Psoas muscle (tissue), 8 donors: Measurements from ENCODE around the gene CTDSP1. TPM values are rescaled to one million over a fixed set of nuclear protein-coding genes. Genes with fewer than 3 reads are reported as not detected.
A peak's percentile ranks its signal among the peaks of the same experiment; 100 is the strongest.

Experiments
- ATAC-seq, 4 donors: fragments of 200-7000 bp; cut with Tn5 transposase; one replicate each; pipeline ENCODE4 v1.9.1; 2020; ENCODE audit warnings: moderate library complexity in 3 of 4, mild to moderate bottlenecking in 2 of 4
- DNase-seq, 2 donors: peaks; one replicate each; pipeline ENCODE4 v3.0.0-alpha.2; 2020
- H3K27ac ChIP-seq: fragments of 200-600 bp; one replicate; pipeline ENCODE4 v1.8.0; 2022
- H3K27me3 ChIP-seq, 3 donors: fragments of 200-600 bp in 1 of 3; one replicate each; pipeline versions ENCODE4 v1.6.1 to v1.8.0; 2013 to 2022; ENCODE audit warnings: low read length in 2 of 3, mild to moderate bottlenecking in 2 of 3, moderate library complexity in 1 of 3; ENCODE audit not compliant: insufficient read depth in 3 of 3
- H3K36me3 ChIP-seq, 2 donors: fragments of 200-600 bp in 1 of 2; one replicate each; pipeline versions ENCODE4 v1.6.1 to v1.8.0; 2013 to 2022; ENCODE audit warnings: low read depth in 1 of 2, mild to moderate bottlenecking in 1 of 2, moderate library complexity in 1 of 2; ENCODE audit not compliant: insufficient read depth in 1 of 2
- H3K4me1 ChIP-seq: fragments of 200-600 bp; one replicate; pipeline ENCODE4 v1.8.0; 2022
- H3K4me3 ChIP-seq: fragments of 200-600 bp; one replicate; pipeline ENCODE4 v1.8.0; 2022; ENCODE audit warnings: mild to moderate bottlenecking
- H3K9me3 ChIP-seq: fragments of 200-600 bp; one replicate; pipeline ENCODE4 v1.8.0; 2022
- WGBS, 3 donors: extraction: QIAGEN DNeasy Blood & Tissue Kit; methylation state at CpG; one replicate each; pipeline versions ENCODE4 v1.1.6 to v1.1.7; 2013; 5-methylcytosine and 5-hydroxymethylcytosine counted together
- intact Hi-C, 2 donors: fragments of 100-400 bp; cut with DNase I; formaldehyde crosslinking; loops; one replicate each; pipeline versions ENCODE4 v1.11.0 to v1.14.2; 2022
- polyA plus RNA-seq, 3 donors: library from polyadenylated mRNA; stranded (reverse); fragments of 200-250 nt; gene quantifications; one replicate each; pipeline ENCODE4 v1.2.3, GENCODE V29; 2013
- total RNA-seq, 4 donors: library from RNA; stranded (reverse); fragmentation: NEBNext Ultra II Directional in 2 of 4; extraction: Animal tissue kit (Norgen Biotek cat#: 25700) in 2 of 4; gene quantifications; one replicate each; pipeline versions ENCODE4 v1.2.1 to v1.2.4, GENCODE V29; 2021 to 2023
- TF ChIP-seq, protein P1 (sequence below): fragments of 200-600 bp; IDR thresholded peaks from one replicate; pipeline ENCODE4 v1.8.0; 2022; ENCODE audit warnings: antibody characterized with exemption
- donor health status: healthy with polysubstance abuse.
- donor health status: DM: no; HTN: no; CAD: no; lungs with moderate emphysema.
- donor health status: Bipolar disorder and iron deficiency.
- donor health status: healthy.
- donor health status: DM: yes; HTN: yes; CAD: no.
- donor health status: DM: no; HTN: no; CAD: no.
- donor health status: DM: no; HTN: no; CAD: no.
- donor health status: DM: yes; HTN: yes; CAD: no.

Gene CTDSP1
- total and polyA plus RNA-seq, 7 donors, result 55.6 to 73.0 (median 61.9) TPM

DNA sequence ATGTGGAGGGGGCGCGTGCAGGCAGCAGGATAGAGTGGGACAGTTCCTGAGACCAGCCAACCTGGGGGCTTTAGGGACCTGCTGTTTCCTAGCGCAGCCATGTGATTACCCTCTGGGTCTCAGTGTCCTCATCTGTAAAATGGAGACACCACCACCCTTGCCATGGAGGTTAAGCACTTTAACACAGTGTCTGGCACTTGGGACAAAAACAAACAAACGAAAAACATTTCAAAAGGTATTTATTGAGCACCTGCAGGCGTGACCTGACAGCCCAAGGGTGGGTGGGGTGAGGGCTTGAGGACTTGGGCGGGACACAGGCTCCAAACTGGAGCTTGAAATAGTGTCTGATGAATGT, 4.6 kb upstream of the CTDSP1 start:
- TF ChIP-seq, protein P1, sequence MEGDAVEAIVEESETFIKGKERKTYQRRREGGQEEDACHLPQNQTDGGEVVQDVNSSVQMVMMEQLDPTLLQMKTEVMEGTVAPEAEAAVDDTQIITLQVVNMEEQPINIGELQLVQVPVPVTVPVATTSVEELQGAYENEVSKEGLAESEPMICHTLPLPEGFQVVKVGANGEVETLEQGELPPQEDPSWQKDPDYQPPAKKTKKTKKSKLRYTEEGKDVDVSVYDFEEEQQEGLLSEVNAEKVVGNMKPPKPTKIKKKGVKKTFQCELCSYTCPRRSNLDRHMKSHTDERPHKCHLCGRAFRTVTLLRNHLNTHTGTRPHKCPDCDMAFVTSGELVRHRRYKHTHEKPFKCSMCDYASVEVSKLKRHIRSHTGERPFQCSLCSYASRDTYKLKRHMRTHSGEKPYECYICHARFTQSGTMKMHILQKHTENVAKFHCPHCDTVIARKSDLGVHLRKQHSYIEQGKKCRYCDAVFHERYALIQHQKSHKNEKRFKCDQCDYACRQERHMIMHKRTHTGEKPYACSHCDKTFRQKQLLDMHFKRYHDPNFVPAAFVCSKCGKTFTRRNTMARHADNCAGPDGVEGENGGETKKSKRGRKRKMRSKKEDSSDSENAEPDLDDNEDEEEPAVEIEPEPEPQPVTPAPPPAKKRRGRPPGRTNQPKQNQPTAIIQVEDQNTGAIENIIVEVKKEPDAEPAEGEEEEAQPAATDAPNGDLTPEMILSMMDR, result no peak
- H3K9me3 ChIP-seq, result no peaks in the 10 kb centered on the region
- peak overlapping the region; percentile 91 for H3K4me3 ChIP-seq
- no peaks in the 10 kb centered on the region for H3K36me3 ChIP-seq
- no peak for ATAC-seq
- no peak overlapping the region for H3K27ac ChIP-seq
- 77 to 90% (median 81%) methylated on average over 6 of the region's 6 CpGs for WGBS, 3 donors
- no peak for DNase-seq
- no peaks in the 10 kb centered on the region for H3K27me3 ChIP-seq
- peaks cover 11% of the 10 kb centered on the region for H3K4me1 ChIP-seq
- intact Hi-C loops, result loop anchor here (5.0 to 10.0 kb wide), 3 partner anchors 103 to 780 kb away; partner anchors contain the start of genes CNPPD1 (in 1 of the 2), RETREG2 (in 1 of the 2), SLC23A3 (in 1 of the 2) and TMBIM1 (in 1 of the 2)

DNA sequence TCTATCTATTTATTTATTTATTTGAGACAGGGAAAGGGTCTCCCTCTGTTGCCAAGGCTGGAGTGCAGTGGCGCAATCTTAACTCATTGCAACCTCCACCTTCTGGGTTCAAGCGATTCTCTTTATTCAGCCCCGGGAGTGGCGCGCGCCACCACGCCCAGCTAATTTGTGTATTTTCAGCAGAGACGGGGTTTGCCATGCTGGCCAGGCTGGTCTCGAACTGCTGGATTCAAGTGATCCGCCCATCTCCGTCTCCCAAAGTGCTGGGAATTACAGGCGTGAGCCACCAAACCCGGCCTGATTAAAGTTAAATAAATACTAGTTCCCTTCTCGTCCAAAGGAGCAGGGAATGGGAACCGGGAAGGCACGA, 4.2 kb upstream of the CTDSP1 start:
- no peak for ATAC-seq
- peak in 1 of 2 donors; percentile 68 for DNase-seq
- intact Hi-C loops, result loop anchor here (5.0 to 10.0 kb wide), 3 partner anchors 103 to 779 kb away; partner anchors contain the start of genes CNPPD1 (in 1 of the 2), RETREG2 (in 1 of the 2), SLC23A3 (in 1 of the 2) and TMBIM1 (in 1 of the 2)
- Histone ChIP-seq H3K4me3 (peak overlapping the region; percentile 91), H3K4me1 (peaks cover 11% of the 10 kb centered on the region), H3K36me3 (no peaks in the 10 kb centered on the region), H3K27ac (peak overlapping the region; percentile 99), H3K9me3 (no peaks in the 10 kb centered on the region), H3K27me3 (no peaks in the 10 kb centered on the region)
- TF ChIP-seq, protein P1, result no peak
- 22 to 28% (median 25%) methylated on average over 16 of the region's 16 CpGs for WGBS, 3 donors

DNA sequence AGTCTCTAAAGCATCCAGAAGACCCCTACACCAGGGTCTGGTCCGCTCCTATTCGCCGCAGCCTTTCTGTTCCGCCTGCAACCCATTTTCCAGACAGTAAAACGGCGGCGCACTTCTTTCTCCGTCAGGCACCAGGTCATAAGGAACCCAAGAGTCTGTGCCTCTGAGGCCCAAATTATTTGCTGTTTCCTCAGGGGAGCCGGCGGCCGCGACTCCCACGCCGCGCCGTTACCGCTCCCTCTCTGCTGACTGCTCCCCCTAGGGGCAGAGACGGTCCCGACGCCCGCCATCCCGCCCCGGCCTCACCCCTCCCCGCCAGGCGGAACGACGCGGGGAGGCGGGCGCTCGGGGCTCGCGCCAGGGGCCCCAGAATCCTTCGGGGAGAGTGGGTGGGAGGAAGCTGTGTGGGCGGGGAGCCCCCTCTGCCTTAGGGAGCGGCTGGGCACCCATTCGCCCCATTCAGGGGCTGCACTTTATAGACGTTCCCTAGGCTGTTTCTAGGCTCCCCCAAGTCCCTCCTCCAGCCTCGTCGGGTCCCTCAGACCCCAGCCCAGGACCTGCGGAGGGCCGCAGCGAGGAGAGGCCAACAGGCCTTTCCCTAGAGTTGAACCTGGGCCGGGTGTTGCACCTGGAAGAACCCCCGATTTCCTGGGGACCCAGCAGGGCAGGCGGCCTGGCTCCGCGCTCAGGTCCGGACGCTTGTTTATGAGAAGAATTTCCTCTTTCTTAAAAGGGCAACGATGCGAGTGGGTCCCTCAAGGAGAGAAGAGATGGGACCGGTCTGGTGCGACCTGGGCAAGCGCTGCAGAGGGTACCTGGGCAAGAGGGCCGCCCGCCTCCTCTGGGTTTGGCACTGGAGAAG, 3.6 kb upstream of the CTDSP1 start:
- intact Hi-C loops, result loop anchor here (1.0 to 10.0 kb wide), 5 partner anchors 95 to 779 kb away; partner anchors contain the start of genes AAMP (in 1 of the 2), CNPPD1 (in 1 of the 2), PNKD (in 1 of the 2) and RETREG2 (in 1 of the 2)
- TF ChIP-seq, protein P1, result peak; percentile 87
- DNase-seq (peak; percentile 94 to 98), ATAC-seq (peak; percentile 68 to 84 (median 74))
- Histone ChIP-seq H3K4me1 (peaks cover 14% of the 10 kb centered on the region), H3K27me3 (no peaks in the 10 kb centered on the region), H3K4me3 (peak overlapping the region; percentile 91), H3K9me3 (no peaks in the 10 kb centered on the region), H3K27ac (peak overlapping the region; percentile 99), H3K36me3 (no peaks in the 10 kb centered on the region)
- WGBS, 3 donors, result 0 to 1% (median 1%) methylated on average over 44 to 57 of the region's 57 CpGs

DNA sequence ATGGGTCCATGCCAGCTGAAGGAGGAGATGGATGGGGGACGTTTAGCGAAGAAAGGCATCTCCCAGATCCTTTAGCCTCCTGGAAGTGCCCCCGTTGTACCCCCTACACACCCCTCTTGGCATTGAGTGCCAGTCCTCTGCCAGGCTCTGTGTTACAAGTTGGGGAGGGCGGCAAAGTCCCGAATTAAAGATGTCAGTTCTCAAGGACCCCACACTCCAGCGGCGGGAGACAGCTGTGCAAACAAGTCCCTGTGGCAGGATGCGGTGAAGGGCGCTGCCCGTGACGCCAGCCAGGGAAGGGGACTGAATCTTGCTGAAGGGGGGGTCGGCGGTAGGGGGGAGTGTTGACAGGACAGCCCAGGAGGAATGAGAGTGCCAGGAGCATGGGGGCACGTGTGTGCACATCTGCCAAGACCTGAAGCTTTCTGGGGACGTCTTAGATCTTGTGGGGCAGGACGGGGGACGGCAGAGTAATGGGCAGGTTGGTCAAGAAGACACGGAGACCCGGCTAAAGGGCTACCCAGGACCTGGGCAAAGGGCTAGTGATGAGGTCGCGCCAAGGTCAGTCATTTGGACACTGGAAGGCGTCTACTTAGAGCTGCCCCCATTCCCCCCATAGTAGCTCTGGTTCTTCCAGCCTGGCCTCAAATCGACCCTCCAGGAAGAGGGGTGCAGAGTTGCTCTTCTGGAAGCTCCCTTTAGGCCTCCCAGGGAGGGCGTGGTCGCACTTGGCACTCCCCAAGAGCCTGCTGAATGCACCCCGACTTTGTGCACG, 2.8 kb upstream of the CTDSP1 start:
- intact Hi-C loops, result loop anchor here (1.0 to 10.0 kb wide), 5 partner anchors 96 to 778 kb away; partner anchors contain the start of genes AAMP (in 1 of the 2), CNPPD1 (in 1 of the 2), PNKD (in 1 of the 2) and RETREG2 (in 1 of the 2)
- TF ChIP-seq, protein P1, result no peak
- DNase-seq (peak; percentile 78 to 88), ATAC-seq (peak in 2 of 4 donors; percentile 5 to 14)
- 1 to 3% (median 2%) methylated on average over 27 of the region's 27 CpGs for WGBS, 3 donors
- Histone ChIP-seq H3K4me3 (peak overlapping the region; percentile 91), H3K27me3 (no peaks in the 10 kb centered on the region), H3K36me3 (peaks cover 0 to 7% of the 10 kb centered on the region in 2 donors), H3K27ac (peak overlapping the region; percentile 99), H3K4me1 (peaks cover 22% of the 10 kb centered on the region), H3K9me3 (no peaks in the 10 kb centered on the region)
